Measurements from ENCODE around the gene METAP1D. TPM values are rescaled to one million over a fixed set of nuclear protein-coding genes. Genes with fewer than 3 reads are reported as not detected.
A peak's percentile ranks its signal among the peaks of the same experiment; 100 is the strongest.

Gene METAP1D
- total RNA-seq (10 to 100 TPM in 1 of 2 donors, 1 to 10 TPM in 1; 3.1 to 17.8 TPM), polyA plus RNA-seq (1 to 10 TPM; 2.5 to 2.8 TPM)
- long read RNA-seq, donor 1, transcript METAP1D-206 (3 exons, 929 nt) = major isoform, 5 of 7 reads
- long read RNA-seq, donor 1, partial matches to known transcripts = 0 of 7 reads
- long read RNA-seq, donor 1, other reads (novel, unspliced or antisense) = 0 of 7 reads
- long read RNA-seq, donor 2 = 0 reads
- long read RNA-seq, donor 3, partial matches to known transcripts = 7 of 10 reads
- long read RNA-seq, donor 3, other reads (novel, unspliced or antisense) = 0 of 10 reads
- long read RNA-seq, donor 4, partial matches to known transcripts = 0 of 1 reads
- long read RNA-seq, donor 4, other reads (novel, unspliced or antisense) = 0 of 1 reads
- long read RNA-seq, donor 5, partial matches to known transcripts = 0 of 5 reads
- long read RNA-seq, donor 5, other reads (novel, unspliced or antisense) = 0 of 5 reads

- Histone ChIP-seq H3K4me1 (ENCODE audit: control insufficient read depth in 5 of 5, insufficient read depth in 5 of 5, low read length in 5 of 5) (peaks cover 0 to 15% (median 3%) of the 10 kb centered on the region in 5 donors), H3K9ac (ENCODE audit: insufficient read depth in 1 of 2, low read length in 2 of 2) (peak within 1 kb of the TSS; percentile 29 to 77), H3K9me3 (ENCODE audit: control insufficient read depth in 4 of 4, insufficient read depth in 3 of 4, low read length in 3 of 4) (no peaks in the 10 kb centered on the region), H3K27me3 (ENCODE audit: control insufficient read depth in 3 of 3, insufficient read depth in 3 of 3, low read length in 2 of 3) (peaks cover 0 to 22% (median 4%) of the 10 kb centered on the region in 3 donors), H3K27ac (ENCODE audit: low read depth in 1 of 2, low read length in 1 of 2) (peak within 1 kb of the TSS; percentile 13 to 30), H3K36me3 (ENCODE audit: control insufficient read depth in 4 of 4, insufficient read depth in 4 of 4, low read length in 4 of 4) (no peaks in the 10 kb centered on the region), H3K4me3 (peak within 1 kb of the TSS; percentile 88)
- ATAC-seq (ENCODE audit: insufficient read depth, low FRiP score) (peak; percentile 98), DNase-seq (peak; percentile 91 to 95 (median 94))
- no peak for TF ChIP-seq CTCF (IDR thresholded peaks at IDR 0.05; ENCODE audit: control extremely low read depth, extremely low read depth)
- 0 to 1% methylated on average over 67 to 73 of the region's 73 CpGs for WGBS, 2 donors
Observed at GRCh38 chr2:171999604-172000469, at the start of gene METAP1D. Gene METAP1D, plus strand, starts transcription at chr2:171999953. Its CDS starts 17 bp downstream, at chr2:171999970.

GRCh38 chr2:171952276-171952675 is 47.5 kb upstream of the METAP1D start:
- no peak for DNase-seq
- Histone ChIP-seq H3K4me3 (no peak overlapping the region), H3K9me3 (ENCODE audit: control insufficient read depth in 4 of 4, insufficient read depth in 3 of 4, low read length in 3 of 4) (no peaks in the 10 kb centered on the region), H3K36me3 (ENCODE audit: control insufficient read depth in 4 of 4, insufficient read depth in 4 of 4, low read length in 4 of 4) (peaks cover 0 to 14% (median 4%) of the 10 kb centered on the region in 4 donors), H3K4me1 (ENCODE audit: control insufficient read depth in 5 of 5, insufficient read depth in 5 of 5, low read length in 5 of 5) (peaks cover 0 to 5% (median 0%) of the 10 kb centered on the region in 5 donors), H3K27me3 (ENCODE audit: control insufficient read depth in 3 of 3, insufficient read depth in 3 of 3, low read length in 2 of 3) (no peaks in the 10 kb centered on the region), H3K27ac (ENCODE audit: low read depth in 1 of 2, low read length in 1 of 2) (no peak overlapping the region), H3K9ac (ENCODE audit: insufficient read depth in 1 of 2, low read length in 2 of 2) (no peak overlapping the region)
- TF ChIP-seq CTCF (IDR thresholded peaks at IDR 0.05; ENCODE audit: control extremely low read depth, extremely low read depth) = no peak
- ATAC-seq (ENCODE audit: insufficient read depth, low FRiP score) = no peak

GRCh38 chr2:171952748-171953147 is 47.0 kb upstream of the METAP1D start:
- Histone ChIP-seq H3K36me3 (ENCODE audit: control insufficient read depth in 4 of 4, insufficient read depth in 4 of 4, low read length in 4 of 4) (peaks cover 0 to 16% (median 4%) of the 10 kb centered on the region in 4 donors), H3K9ac (ENCODE audit: insufficient read depth in 1 of 2, low read length in 2 of 2) (no peak overlapping the region), H3K4me3 (no peak overlapping the region), H3K27ac (ENCODE audit: low read depth in 1 of 2, low read length in 1 of 2) (no peak overlapping the region), H3K9me3 (ENCODE audit: control insufficient read depth in 4 of 4, insufficient read depth in 3 of 4, low read length in 3 of 4) (no peaks in the 10 kb centered on the region), H3K27me3 (ENCODE audit: control insufficient read depth in 3 of 3, insufficient read depth in 3 of 3, low read length in 2 of 3) (no peaks in the 10 kb centered on the region), H3K4me1 (ENCODE audit: control insufficient read depth in 5 of 5, insufficient read depth in 5 of 5, low read length in 5 of 5) (peaks cover 0 to 5% (median 0%) of the 10 kb centered on the region in 5 donors)
- WGBS, 2 donors = 97 to 99% methylated on average over 3 of the region's 3 CpGs
- DNase-seq = no peak
- TF ChIP-seq CTCF (IDR thresholded peaks at IDR 0.05; ENCODE audit: control extremely low read depth, extremely low read depth) = no peak
- no peak for ATAC-seq (ENCODE audit: insufficient read depth, low FRiP score)

All from lung (tissue), 16 donors.